ENCODE results near the gene ACOX1. TPM values are rescaled to one million over a fixed set of nuclear protein-coding genes. Genes with fewer than 3 reads are reported as not detected.
A peak's percentile ranks its signal among the peaks of the same experiment; 100 is the strongest.

ACOX1 gene
- total and polyA plus RNA-seq, 2 of the 13 experiments (the other 11 are each of a cell fraction or from before 2014, with no cell fraction given): 86.4 to 120 TPM

DNA sequence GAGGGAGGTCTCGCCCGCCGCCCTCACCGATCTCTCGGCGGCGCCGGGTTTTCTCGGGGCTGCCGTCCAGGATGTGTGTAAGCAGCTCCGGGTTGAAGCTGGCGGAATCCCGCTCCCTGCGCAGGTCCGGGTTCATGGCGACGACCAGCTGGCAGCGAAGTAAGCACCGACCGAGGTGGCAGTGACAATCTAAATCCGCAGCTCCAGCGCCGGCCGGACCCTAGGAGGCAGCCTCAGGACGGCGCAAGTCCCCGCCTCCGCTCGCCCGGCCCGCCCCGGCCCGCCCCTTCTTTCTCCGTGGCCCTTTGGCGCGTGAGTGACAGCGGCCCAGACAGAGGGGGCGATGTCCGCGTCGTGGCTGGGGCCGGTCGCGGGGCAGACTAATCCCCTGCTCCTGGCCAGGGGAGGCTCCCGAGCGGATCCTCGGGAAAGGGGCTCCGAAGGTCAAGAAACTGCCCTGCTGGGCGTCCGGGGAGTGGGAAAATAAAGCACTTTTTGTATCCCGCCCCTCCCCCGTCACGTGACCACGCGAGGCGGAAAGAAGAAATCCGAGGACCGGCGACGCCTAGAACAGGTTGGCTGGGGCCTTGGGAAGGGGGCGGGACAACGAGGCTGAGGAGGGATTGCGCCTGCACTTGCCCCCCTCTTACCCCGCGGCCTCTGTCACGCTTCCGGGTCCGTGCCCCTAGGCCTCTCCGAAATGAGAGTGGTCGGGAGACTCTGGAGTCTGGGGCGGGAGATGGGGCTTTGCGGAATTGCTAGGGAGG is at the start of gene ACOX1, which contains the start of gene TEN1 (continued):
- no peak; the same call in 1 of the 2 replicates for TF ChIP-seq ZHX2 (IDR thresholded peaks at IDR 0.05; ENCODE audit: low read depth)
- peak; percentile 80; the same call in 1 of the 2 replicates for TF ChIP-seq ZHX2 (CRISPR knock-in tag; IDR thresholded peaks at IDR 0.05; ENCODE audit: borderline replicate concordance)
- TF ChIP-seq SMAD3 (CRISPR knock-in tag; IDR thresholded peaks at IDR 0.05): peak; percentile 51
- TF ChIP-seq NCOR1 (IDR thresholded peaks at IDR 0.05; ENCODE audit: borderline replicate concordance, low read length): peak; percentile 82; the same call in 1 of the 2 replicates
- no peak for TF ChIP-seq ZNF367 (CRISPR knock-in tag; IDR thresholded peaks at IDR 0.05; ENCODE audit: borderline replicate concordance)
- TF ChIP-seq ZNF263 (CRISPR knock-in tag; IDR thresholded peaks at IDR 0.05): peak; percentile 30; the same call in 1 of the 2 replicates
- peak; percentile 92 for TF ChIP-seq PHF5A (CRISPR knock-in tag; IDR thresholded peaks at IDR 0.05; ENCODE audit: low read depth, unreplicated experiment)
- peak; percentile 91 for TF ChIP-seq SP4 (CRISPR knock-in tag; IDR thresholded peaks at IDR 0.05)
- TF ChIP-seq ZNF709 (CRISPR knock-in tag; IDR thresholded peaks at IDR 0.05): no peak
- TF ChIP-seq NBN (conservative IDR thresholded peaks at IDR 0.05): no peak
- no peak for TF ChIP-seq ZNF550 (CRISPR knock-in tag; IDR thresholded peaks at IDR 0.05; ENCODE audit: borderline replicate concordance)
- TF ChIP-seq SP1 (IDR thresholded peaks at IDR 0.05): no peak
- peak; percentile 82 for TF ChIP-seq SP1 (CRISPR knock-in tag; IDR thresholded peaks at IDR 0.05)
- TF ChIP-seq, protein P1, sequence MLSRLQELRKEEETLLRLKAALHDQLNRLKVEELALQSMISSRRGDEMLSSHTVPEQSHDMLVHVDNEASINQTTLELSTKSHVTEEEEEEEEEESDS (CRISPR knock-in tag; IDR thresholded peaks at IDR 0.05; ENCODE audit: borderline replicate concordance): peak; percentile 72
- no peak; the same call in 1 of the 2 replicates for TF ChIP-seq ZNF749 (CRISPR knock-in tag; IDR thresholded peaks at IDR 0.05; ENCODE audit: borderline replicate concordance)
- TF ChIP-seq NCOA1 (CRISPR knock-in tag; IDR thresholded peaks at IDR 0.05): peak; percentile 78
- no peak for TF ChIP-seq MLLT10 (CRISPR knock-in tag; IDR thresholded peaks at IDR 0.05)
- peak; percentile 93 for TF ChIP-seq SALL1 (CRISPR knock-in tag; IDR thresholded peaks at IDR 0.05)
- TF ChIP-seq, protein P2, sequence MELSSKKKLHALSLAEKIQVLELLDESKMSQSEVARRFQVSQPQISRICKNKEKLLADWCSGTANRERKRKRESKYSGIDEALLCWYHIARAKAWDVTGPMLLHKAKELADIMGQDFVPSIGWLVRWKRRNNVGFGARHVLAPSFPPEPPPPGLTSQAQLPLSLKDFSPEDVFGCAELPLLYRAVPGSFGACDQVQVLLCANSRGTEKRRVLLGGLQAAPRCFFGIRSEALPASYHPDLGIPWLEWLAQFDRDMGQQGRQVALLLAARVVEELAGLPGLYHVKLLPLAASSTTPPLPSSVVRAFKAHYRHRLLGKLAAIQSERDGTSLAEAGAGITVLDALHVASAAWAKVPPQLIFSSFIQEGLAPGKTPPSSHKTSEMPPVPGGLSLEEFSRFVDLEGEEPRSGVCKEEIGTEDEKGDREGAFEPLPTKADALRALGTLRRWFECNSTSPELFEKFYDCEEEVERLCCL (CRISPR knock-in tag; IDR thresholded peaks at IDR 0.05; ENCODE audit: borderline replicate concordance): no peak
- TF ChIP-seq, protein P3, sequence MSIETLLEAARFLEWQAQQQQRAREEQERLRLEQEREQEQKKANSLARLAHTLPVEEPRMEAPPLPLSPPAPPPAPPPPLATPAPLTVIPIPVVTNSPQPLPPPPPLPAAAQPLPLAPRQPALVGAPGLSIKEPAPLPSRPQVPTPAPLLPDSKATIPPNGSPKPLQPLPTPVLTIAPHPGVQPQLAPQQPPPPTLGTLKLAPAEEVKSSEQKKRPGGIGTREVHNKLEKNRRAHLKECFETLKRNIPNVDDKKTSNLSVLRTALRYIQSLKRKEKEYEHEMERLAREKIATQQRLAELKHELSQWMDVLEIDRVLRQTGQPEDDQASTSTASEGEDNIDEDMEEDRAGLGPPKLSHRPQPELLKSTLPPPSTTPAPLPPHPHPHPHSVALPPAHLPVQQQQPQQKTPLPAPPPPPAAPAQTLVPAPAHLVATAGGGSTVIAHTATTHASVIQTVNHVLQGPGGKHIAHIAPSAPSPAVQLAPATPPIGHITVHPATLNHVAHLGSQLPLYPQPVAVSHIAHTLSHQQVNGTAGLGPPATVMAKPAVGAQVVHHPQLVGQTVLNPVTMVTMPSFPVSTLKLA (IDR thresholded peaks at IDR 0.05): peak; percentile 44; the same call in 1 of the 2 replicates
